ENCODE data around the gene DDR1. TPM values are rescaled to one million over a fixed set of nuclear protein-coding genes. Genes with fewer than 3 reads are reported as not detected.
"Not testable (repeated sequence)": the region's sequence is repeated elsewhere in the genome, so short reads cannot be mapped to it uniquely, and the experiment has no call there.

Gene DDR1
- total and polyA plus RNA-seq, 8 donors = 77.9 to 148 (median 90.0) TPM

- peak; percentile 77 for ATAC-seq
These were observed 40.2 kb upstream of the DDR1 start for GRCh38 chr6:30844118-30844535.

GRCh38 chr6:30845183-30845582 is 39.1 kb upstream of the DDR1 start:
- Histone ChIP-seq H3K27ac (no peak overlapping the region), H3K27me3 (no peaks in the 10 kb centered on the region), H3K4me3 (no peak overlapping the region), H3K4me1 (peaks cover 3 to 11% of the 10 kb centered on the region in 2 donors), H3K36me3 (no peaks in the 10 kb centered on the region), H3K9me3 (peaks cover 0 to under 1% of the 10 kb centered on the region in 2 donors)
- no peak for TF ChIP-seq CTCF (IDR thresholded peaks at IDR 0.05)
- intact Hi-C loops (cut with DNase I) = no loop called here
- ATAC-seq (no peak), DNase-seq (no peak)

More at GRCh38 chr6:30844118-30844535, 40.2 kb upstream of the DDR1 start:
- H3K36me3 ChIP-seq = no peaks in the 10 kb centered on the region
- no peaks in the 10 kb centered on the region for H3K9me3 ChIP-seq
- no peak overlapping the region for H3K27ac ChIP-seq
- peaks cover 3 to 11% of the 10 kb centered on the region in 2 donors for H3K4me1 ChIP-seq
- no peak for TF ChIP-seq CTCF (IDR thresholded peaks at IDR 0.05)
- no peak for DNase-seq
- no peak overlapping the region for H3K4me3 ChIP-seq
- H3K27me3 ChIP-seq = no peaks in the 10 kb centered on the region
- intact Hi-C loops (cut with DNase I) = no loop called here

- intact Hi-C loops (cut with DNase I) = no loop called here
- H3K4me1 ChIP-seq = peaks cover 3 to 11% of the 10 kb centered on the region in 2 donors
- DNase-seq (peak in 1 of 4 donors; percentile 25), ATAC-seq (peak; percentile 58)
- peaks cover 0 to 16% of the 10 kb centered on the region in 2 donors for H3K9me3 ChIP-seq
- no peaks in the 10 kb centered on the region for H3K36me3 ChIP-seq
- no peak overlapping the region for H3K4me3 ChIP-seq
- no peak for TF ChIP-seq CTCF (IDR thresholded peaks at IDR 0.05)
- no peak overlapping the region for H3K27ac ChIP-seq
- H3K27me3 ChIP-seq = no peaks in the 10 kb centered on the region
These were observed 36.8 kb upstream of the DDR1 start for GRCh38 chr6:30847421-30847970.

GRCh38 chr6:30847971-30848436 is 36.3 kb upstream of the DDR1 start:
- intact Hi-C loops (cut with DNase I) = no loop called here
- H3K27me3 ChIP-seq = no peaks in the 10 kb centered on the region
- H3K36me3 ChIP-seq = no peaks in the 10 kb centered on the region
- no peak overlapping the region for H3K4me3 ChIP-seq
- H3K4me1 ChIP-seq = peaks cover 3 to 10% of the 10 kb centered on the region in 2 donors
- DNase-seq (no peak), ATAC-seq (no peak)
- H3K27ac ChIP-seq = no peak overlapping the region
- no peak for TF ChIP-seq CTCF (IDR thresholded peaks at IDR 0.05)
- H3K9me3 ChIP-seq = peaks cover 0 to 18% of the 10 kb centered on the region in 2 donors

GRCh38 chr6:30849903-30850651 is 34.2 kb upstream of the DDR1 start:
- ATAC-seq = no peak
- Histone ChIP-seq H3K27me3 (no peaks in the 10 kb centered on the region), H3K4me3 (no peak overlapping the region), H3K36me3 (no peaks in the 10 kb centered on the region), H3K27ac (no peak overlapping the region), H3K9me3 (peaks cover 0 to 18% of the 10 kb centered on the region in 2 donors), H3K4me1 (peaks cover 0 to 3% of the 10 kb centered on the region in 2 donors)
- intact Hi-C loops (cut with DNase I) = no loop called here
- no peak for TF ChIP-seq CTCF (IDR thresholded peaks at IDR 0.05)
- DNase-seq = no peak

- H3K4me3 ChIP-seq; ATAC-seq; intact Hi-C loops (cut with DNase I); H3K27me3 ChIP-seq; H3K36me3 ChIP-seq; DNase-seq; H3K4me1 ChIP-seq; H3K27ac ChIP-seq: not testable (repeated sequence)
- H3K9me3 ChIP-seq = peaks cover 0 to 18% of the 10 kb centered on the region in 2 donors
These were observed 31.9 kb upstream of the DDR1 start for GRCh38 chr6:30852459-30852858.

Data from left lung (tissue), 10 donors.